ENCODE data around the gene ITGA11.

- no peak for TF ChIP-seq EZH2 (IDR thresholded peaks at IDR 0.05; ENCODE audit: low read length, unreplicated experiment)
- no peak for TF ChIP-seq CTCF (conservative IDR thresholded peaks at IDR 0.05; ENCODE audit: low read depth, low read length)
- TF ChIP-seq EZH2phosphoT487 (IDR thresholded peaks at IDR 0.05; ENCODE audit: borderline replicate concordance, low read length), result no peak
These were observed 118.2 kb downstream of the ITGA11 start for GRCh38 chr15:68313501-68314410.

Measured in PC-3 (cell line).